WTC11 (cell line): Measurements from ENCODE around the gene EFCAB5. TPM values are rescaled to one million over a fixed set of nuclear protein-coding genes. Genes with fewer than 3 reads are reported as not detected.

Source experiments
- ATAC-seq: fragments of 200-7000 bp; cut with Tn5 transposase; 2 replicates; pipeline ENCODE4 v1.10.0; 2021; ENCODE audit warnings: mild to moderate bottlenecking, moderate library complexity
- CTCF ChIA-PET: fragments of 300-600 bp; sonication (Branson Sonifier 250); formaldehyde crosslinking; loops from one replicate; lab custom pipeline; 2021; ENCODE audit warnings: antibody characterized with exemption; lab: Charles Lee
- POLR2A ChIA-PET: fragments of 350-600 bp; sonication (Branson Sonifier 250); formaldehyde crosslinking; loops from one replicate; lab custom pipeline; 2021; ENCODE audit warnings: antibody characterized with exemption; lab: Charles Lee
- DNase-seq: peaks from one replicate; pipeline ENCODE4 v3.0.0; 2021; ENCODE audit warnings: low spot score
- H3K27ac Mint-ChIP-seq: 2 replicates; pipeline ENCODE4 v1.8.0; 2021; ENCODE audit warnings: mixed read lengths
- H3K27me3 Mint-ChIP-seq: 2 replicates; pipeline ENCODE4 v1.8.0; 2021; ENCODE audit warnings: low read depth, mild to moderate bottlenecking, moderate library complexity, mixed read lengths
- H3K36me3 Mint-ChIP-seq: 2 replicates; pipeline ENCODE4 v1.8.0; 2021; ENCODE audit warnings: mixed read lengths
- H3K4me1 Mint-ChIP-seq: 2 replicates; pipeline ENCODE4 v1.8.0; 2022; ENCODE audit warnings: mixed read lengths
- H3K4me3 Mint-ChIP-seq: 2 replicates; pipeline ENCODE4 v1.8.0; 2021; ENCODE audit warnings: mild to moderate bottlenecking, moderate library complexity, mixed read lengths
- H3K9me3 Mint-ChIP-seq: 2 replicates; pipeline ENCODE4 v1.8.0; 2021; ENCODE audit warnings: mixed read lengths
- ATF1 ChIP-seq: sonication (generic); formaldehyde crosslinking; IDR thresholded peaks from 2 replicates; pipeline ENCODE4 v1.8.1; 2023; ENCODE audit warnings: mild to moderate bottlenecking, moderate library complexity, missing genetic modification reagents
- FOXK1 ChIP-seq: sonication (generic); formaldehyde crosslinking; IDR thresholded peaks from 2 replicates; pipeline ENCODE4 v1.8.0; 2022; ENCODE audit warnings: mild to moderate bottlenecking, moderate library complexity, missing genetic modification reagents
- HMGA2 ChIP-seq: fragments of 250-450 bp; sonication (Bioruptor Pico); IDR thresholded peaks from 2 replicates; pipeline ENCODE4 v1.4.0; 2021; ENCODE audit warnings: mild to moderate bottlenecking, moderate library complexity
- JUN ChIP-seq: sonication (generic); formaldehyde crosslinking; IDR thresholded peaks from 2 replicates; pipeline ENCODE4 v1.8.0; 2023; ENCODE audit warnings: mild to moderate bottlenecking, missing genetic modification reagents
- KAT7 ChIP-seq: sonication (generic); formaldehyde crosslinking; IDR thresholded peaks from 2 replicates; pipeline ENCODE4 v1.8.1; 2023; ENCODE audit warnings: missing genetic modification reagents, mild to moderate bottlenecking, borderline replicate concordance
- TCF7 ChIP-seq: sonication (generic); formaldehyde crosslinking; IDR thresholded peaks from 2 replicates; pipeline ENCODE4 v1.8.0; 2022; ENCODE audit warnings: mild to moderate bottlenecking, low read depth, missing genetic modification reagents, moderate library complexity
- TEAD4 ChIP-seq: sonication (generic); formaldehyde crosslinking; IDR thresholded peaks from 2 replicates; pipeline ENCODE4 v1.8.0; 2022; ENCODE audit warnings: mild to moderate bottlenecking, missing genetic modification reagents
- ZMAT4 ChIP-seq: fragments of 250-450 bp; sonication (Bioruptor Pico); IDR thresholded peaks from 2 replicates; pipeline ENCODE4 v1.9.0; 2021; ENCODE audit warnings: mild to moderate bottlenecking
- ZNF138 ChIP-seq: sonication (generic); formaldehyde crosslinking; conservative IDR thresholded peaks from 2 replicates; pipeline ENCODE4 v1.8.1; 2022; ENCODE audit warnings: mild to moderate bottlenecking, moderate library complexity, missing genetic modification reagents
- ZNF219 ChIP-seq: sonication (generic); formaldehyde crosslinking; IDR thresholded peaks from 2 replicates; pipeline ENCODE4 v1.8.0; 2023; ENCODE audit warnings: missing genetic modification reagents, mild to moderate bottlenecking, borderline replicate concordance
- ZSCAN18 ChIP-seq: fragments of 250-450 bp; sonication (Bioruptor Pico); IDR thresholded peaks from 2 replicates; pipeline ENCODE4 v2.1.2; 2022; ENCODE audit warnings: mild to moderate bottlenecking, moderate library complexity
- total RNA-seq: library from RNA; stranded (reverse); gene quantifications from 3 replicates; pipeline ENCODE4 v1.2.3, GENCODE V29; 2021
- TF ChIP-seq, protein P1 (sequence below): fragments of 250-450 bp; sonication (Bioruptor Pico); IDR thresholded peaks from 2 replicates; pipeline ENCODE4 v1.9.0; 2021; ENCODE audit warnings: mild to moderate bottlenecking, borderline replicate concordance
- TF ChIP-seq, protein P2 (sequence below): fragments of 200-600 bp; IDR thresholded peaks from 2 replicates; pipeline ENCODE4 v1.8.0; 2022; ENCODE audit warnings: antibody characterized with exemption
- TF ChIP-seq, protein P3 (sequence below): sonication (generic); formaldehyde crosslinking; IDR thresholded peaks from 2 replicates; pipeline ENCODE4 v1.8.1; 2022; ENCODE audit warnings: mild to moderate bottlenecking, missing genetic modification reagents, moderate library complexity, borderline replicate concordance
- TF ChIP-seq, protein P4 (sequence below): sonication (generic); formaldehyde crosslinking; IDR thresholded peaks from 2 replicates; pipeline ENCODE4 v1.8.1; 2023; ENCODE audit warnings: mild to moderate bottlenecking, missing genetic modification reagents, moderate library complexity
- TF ChIP-seq, protein P5 (sequence below): sonication (generic); formaldehyde crosslinking; IDR thresholded peaks from 2 replicates; pipeline ENCODE4 v1.8.1; 2023; ENCODE audit warnings: mild to moderate bottlenecking, missing genetic modification reagents
- TF ChIP-seq, protein P6 (sequence below): sonication (generic); formaldehyde crosslinking; IDR thresholded peaks from 2 replicates; pipeline ENCODE4 v1.8.0; 2022; ENCODE audit warnings: mild to moderate bottlenecking, missing genetic modification reagents
- TF ChIP-seq, protein P7 (sequence below): sonication (generic); formaldehyde crosslinking; conservative IDR thresholded peaks from 2 replicates; pipeline ENCODE4 v1.8.1; 2023; ENCODE audit warnings: mild to moderate bottlenecking, low read depth, missing genetic modification reagents, moderate library complexity

Gene EFCAB5
- total RNA-seq, 1 experiment from 2014 or later, result 0.59 TPM

- no peaks in the 10 kb centered on the region for H3K4me1 Mint-ChIP-seq
- H3K27me3 Mint-ChIP-seq, result peaks cover 5% of the 10 kb centered on the region; the same call in 1 of the 2 replicates
- no peak overlapping the region for H3K4me3 Mint-ChIP-seq
- ChIA-PET CTCF (interaction anchor here (1.3 kb wide), 1 partner anchor 103 kb away, joined by 7 read pairs; no protein-coding TSS in a partner anchor), POLR2A (no interaction called here)
- peaks cover 13% of the 10 kb centered on the region for H3K36me3 Mint-ChIP-seq
- no peak for ATAC-seq
- no peak for DNase-seq
- TF ChIP-seq, protein P1, sequence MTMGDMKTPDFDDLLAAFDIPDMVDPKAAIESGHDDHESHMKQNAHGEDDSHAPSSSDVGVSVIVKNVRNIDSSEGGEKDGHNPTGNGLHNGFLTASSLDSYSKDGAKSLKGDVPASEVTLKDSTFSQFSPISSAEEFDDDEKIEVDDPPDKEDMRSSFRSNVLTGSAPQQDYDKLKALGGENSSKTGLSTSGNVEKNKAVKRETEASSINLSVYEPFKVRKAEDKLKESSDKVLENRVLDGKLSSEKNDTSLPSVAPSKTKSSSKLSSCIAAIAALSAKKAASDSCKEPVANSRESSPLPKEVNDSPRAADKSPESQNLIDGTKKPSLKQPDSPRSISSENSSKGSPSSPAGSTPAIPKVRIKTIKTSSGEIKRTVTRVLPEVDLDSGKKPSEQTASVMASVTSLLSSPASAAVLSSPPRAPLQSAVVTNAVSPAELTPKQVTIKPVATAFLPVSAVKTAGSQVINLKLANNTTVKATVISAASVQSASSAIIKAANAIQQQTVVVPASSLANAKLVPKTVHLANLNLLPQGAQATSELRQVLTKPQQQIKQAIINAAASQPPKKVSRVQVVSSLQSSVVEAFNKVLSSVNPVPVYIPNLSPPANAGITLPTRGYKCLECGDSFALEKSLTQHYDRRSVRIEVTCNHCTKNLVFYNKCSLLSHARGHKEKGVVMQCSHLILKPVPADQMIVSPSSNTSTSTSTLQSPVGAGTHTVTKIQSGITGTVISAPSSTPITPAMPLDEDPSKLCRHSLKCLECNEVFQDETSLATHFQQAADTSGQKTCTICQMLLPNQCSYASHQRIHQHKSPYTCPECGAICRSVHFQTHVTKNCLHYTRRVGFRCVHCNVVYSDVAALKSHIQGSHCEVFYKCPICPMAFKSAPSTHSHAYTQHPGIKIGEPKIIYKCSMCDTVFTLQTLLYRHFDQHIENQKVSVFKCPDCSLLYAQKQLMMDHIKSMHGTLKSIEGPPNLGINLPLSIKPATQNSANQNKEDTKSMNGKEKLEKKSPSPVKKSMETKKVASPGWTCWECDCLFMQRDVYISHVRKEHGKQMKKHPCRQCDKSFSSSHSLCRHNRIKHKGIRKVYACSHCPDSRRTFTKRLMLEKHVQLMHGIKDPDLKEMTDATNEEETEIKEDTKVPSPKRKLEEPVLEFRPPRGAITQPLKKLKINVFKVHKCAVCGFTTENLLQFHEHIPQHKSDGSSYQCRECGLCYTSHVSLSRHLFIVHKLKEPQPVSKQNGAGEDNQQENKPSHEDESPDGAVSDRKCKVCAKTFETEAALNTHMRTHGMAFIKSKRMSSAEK (CRISPR knock-in tag), result no peak
- no peak for TF ChIP-seq HMGA2 (CRISPR knock-in tag)
- no peak for TF ChIP-seq ZMAT4 (CRISPR knock-in tag)
- TF ChIP-seq KAT7 (CRISPR knock-in tag), result no peak
- no peak for TF ChIP-seq TCF7 (CRISPR knock-in tag)
- TF ChIP-seq, protein P2, sequence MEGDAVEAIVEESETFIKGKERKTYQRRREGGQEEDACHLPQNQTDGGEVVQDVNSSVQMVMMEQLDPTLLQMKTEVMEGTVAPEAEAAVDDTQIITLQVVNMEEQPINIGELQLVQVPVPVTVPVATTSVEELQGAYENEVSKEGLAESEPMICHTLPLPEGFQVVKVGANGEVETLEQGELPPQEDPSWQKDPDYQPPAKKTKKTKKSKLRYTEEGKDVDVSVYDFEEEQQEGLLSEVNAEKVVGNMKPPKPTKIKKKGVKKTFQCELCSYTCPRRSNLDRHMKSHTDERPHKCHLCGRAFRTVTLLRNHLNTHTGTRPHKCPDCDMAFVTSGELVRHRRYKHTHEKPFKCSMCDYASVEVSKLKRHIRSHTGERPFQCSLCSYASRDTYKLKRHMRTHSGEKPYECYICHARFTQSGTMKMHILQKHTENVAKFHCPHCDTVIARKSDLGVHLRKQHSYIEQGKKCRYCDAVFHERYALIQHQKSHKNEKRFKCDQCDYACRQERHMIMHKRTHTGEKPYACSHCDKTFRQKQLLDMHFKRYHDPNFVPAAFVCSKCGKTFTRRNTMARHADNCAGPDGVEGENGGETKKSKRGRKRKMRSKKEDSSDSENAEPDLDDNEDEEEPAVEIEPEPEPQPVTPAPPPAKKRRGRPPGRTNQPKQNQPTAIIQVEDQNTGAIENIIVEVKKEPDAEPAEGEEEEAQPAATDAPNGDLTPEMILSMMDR, result no peak
- TF ChIP-seq, protein P3, sequence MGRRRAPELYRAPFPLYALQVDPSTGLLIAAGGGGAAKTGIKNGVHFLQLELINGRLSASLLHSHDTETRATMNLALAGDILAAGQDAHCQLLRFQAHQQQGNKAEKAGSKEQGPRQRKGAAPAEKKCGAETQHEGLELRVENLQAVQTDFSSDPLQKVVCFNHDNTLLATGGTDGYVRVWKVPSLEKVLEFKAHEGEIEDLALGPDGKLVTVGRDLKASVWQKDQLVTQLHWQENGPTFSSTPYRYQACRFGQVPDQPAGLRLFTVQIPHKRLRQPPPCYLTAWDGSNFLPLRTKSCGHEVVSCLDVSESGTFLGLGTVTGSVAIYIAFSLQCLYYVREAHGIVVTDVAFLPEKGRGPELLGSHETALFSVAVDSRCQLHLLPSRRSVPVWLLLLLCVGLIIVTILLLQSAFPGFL, result no peak
- no peak for TF ChIP-seq ATF1 (CRISPR knock-in tag)
- TF ChIP-seq ZNF219 (CRISPR knock-in tag), result no peak
- no peak for TF ChIP-seq ZSCAN18
- TF ChIP-seq JUN (CRISPR knock-in tag), result no peak
- no peak for TF ChIP-seq ZNF138 (CRISPR knock-in tag)
- TF ChIP-seq, protein P4, sequence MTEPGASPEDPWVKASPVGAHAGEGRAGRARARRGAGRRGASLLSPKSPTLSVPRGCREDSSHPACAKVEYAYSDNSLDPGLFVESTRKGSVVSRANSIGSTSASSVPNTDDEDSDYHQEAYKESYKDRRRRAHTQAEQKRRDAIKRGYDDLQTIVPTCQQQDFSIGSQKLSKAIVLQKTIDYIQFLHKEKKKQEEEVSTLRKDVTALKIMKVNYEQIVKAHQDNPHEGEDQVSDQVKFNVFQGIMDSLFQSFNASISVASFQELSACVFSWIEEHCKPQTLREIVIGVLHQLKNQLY (CRISPR knock-in tag), result no peak
- TF ChIP-seq TEAD4, result no peak
- TF ChIP-seq, protein P5, sequence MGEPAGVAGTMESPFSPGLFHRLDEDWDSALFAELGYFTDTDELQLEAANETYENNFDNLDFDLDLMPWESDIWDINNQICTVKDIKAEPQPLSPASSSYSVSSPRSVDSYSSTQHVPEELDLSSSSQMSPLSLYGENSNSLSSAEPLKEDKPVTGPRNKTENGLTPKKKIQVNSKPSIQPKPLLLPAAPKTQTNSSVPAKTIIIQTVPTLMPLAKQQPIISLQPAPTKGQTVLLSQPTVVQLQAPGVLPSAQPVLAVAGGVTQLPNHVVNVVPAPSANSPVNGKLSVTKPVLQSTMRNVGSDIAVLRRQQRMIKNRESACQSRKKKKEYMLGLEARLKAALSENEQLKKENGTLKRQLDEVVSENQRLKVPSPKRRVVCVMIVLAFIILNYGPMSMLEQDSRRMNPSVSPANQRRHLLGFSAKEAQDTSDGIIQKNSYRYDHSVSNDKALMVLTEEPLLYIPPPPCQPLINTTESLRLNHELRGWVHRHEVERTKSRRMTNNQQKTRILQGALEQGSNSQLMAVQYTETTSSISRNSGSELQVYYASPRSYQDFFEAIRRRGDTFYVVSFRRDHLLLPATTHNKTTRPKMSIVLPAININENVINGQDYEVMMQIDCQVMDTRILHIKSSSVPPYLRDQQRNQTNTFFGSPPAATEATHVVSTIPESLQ (CRISPR knock-in tag), result no peak
- no peak for TF ChIP-seq FOXK1 (CRISPR knock-in tag)
- TF ChIP-seq, protein P6, sequence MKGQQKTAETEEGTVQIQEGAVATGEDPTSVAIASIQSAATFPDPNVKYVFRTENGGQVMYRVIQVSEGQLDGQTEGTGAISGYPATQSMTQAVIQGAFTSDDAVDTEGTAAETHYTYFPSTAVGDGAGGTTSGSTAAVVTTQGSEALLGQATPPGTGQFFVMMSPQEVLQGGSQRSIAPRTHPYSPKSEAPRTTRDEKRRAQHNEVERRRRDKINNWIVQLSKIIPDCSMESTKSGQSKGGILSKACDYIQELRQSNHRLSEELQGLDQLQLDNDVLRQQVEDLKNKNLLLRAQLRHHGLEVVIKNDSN (CRISPR knock-in tag), result no peak
- TF ChIP-seq, protein P7, sequence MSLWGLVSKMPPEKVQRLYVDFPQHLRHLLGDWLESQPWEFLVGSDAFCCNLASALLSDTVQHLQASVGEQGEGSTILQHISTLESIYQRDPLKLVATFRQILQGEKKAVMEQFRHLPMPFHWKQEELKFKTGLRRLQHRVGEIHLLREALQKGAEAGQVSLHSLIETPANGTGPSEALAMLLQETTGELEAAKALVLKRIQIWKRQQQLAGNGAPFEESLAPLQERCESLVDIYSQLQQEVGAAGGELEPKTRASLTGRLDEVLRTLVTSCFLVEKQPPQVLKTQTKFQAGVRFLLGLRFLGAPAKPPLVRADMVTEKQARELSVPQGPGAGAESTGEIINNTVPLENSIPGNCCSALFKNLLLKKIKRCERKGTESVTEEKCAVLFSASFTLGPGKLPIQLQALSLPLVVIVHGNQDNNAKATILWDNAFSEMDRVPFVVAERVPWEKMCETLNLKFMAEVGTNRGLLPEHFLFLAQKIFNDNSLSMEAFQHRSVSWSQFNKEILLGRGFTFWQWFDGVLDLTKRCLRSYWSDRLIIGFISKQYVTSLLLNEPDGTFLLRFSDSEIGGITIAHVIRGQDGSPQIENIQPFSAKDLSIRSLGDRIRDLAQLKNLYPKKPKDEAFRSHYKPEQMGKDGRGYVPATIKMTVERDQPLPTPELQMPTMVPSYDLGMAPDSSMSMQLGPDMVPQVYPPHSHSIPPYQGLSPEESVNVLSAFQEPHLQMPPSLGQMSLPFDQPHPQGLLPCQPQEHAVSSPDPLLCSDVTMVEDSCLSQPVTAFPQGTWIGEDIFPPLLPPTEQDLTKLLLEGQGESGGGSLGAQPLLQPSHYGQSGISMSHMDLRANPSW (CRISPR knock-in tag), result no peak
- H3K9me3 Mint-ChIP-seq, result peaks cover 24% of the 10 kb centered on the region
- H3K27ac Mint-ChIP-seq, result no peak overlapping the region
Measured at GRCh38 chr17:30002088-30002487, 60.7 kb downstream of the EFCAB5 start.
